DMS 273 treated with DMSO at 0.1 percent for 48 hours (cell line): ENCODE data around the gene MAGEA8.
"Not testable (repeated sequence)": the region's sequence is repeated elsewhere in the genome, so short reads cannot be mapped to it uniquely, and the experiment has no call there.

Experiments used
- DNase-seq: peaks from one replicate; lab custom pipeline; 2025; lab: John Stamatoyannopoulos, UW

MAGEA8 gene, protein sequence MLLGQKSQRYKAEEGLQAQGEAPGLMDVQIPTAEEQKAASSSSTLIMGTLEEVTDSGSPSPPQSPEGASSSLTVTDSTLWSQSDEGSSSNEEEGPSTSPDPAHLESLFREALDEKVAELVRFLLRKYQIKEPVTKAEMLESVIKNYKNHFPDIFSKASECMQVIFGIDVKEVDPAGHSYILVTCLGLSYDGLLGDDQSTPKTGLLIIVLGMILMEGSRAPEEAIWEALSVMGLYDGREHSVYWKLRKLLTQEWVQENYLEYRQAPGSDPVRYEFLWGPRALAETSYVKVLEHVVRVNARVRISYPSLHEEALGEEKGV

DNA sequence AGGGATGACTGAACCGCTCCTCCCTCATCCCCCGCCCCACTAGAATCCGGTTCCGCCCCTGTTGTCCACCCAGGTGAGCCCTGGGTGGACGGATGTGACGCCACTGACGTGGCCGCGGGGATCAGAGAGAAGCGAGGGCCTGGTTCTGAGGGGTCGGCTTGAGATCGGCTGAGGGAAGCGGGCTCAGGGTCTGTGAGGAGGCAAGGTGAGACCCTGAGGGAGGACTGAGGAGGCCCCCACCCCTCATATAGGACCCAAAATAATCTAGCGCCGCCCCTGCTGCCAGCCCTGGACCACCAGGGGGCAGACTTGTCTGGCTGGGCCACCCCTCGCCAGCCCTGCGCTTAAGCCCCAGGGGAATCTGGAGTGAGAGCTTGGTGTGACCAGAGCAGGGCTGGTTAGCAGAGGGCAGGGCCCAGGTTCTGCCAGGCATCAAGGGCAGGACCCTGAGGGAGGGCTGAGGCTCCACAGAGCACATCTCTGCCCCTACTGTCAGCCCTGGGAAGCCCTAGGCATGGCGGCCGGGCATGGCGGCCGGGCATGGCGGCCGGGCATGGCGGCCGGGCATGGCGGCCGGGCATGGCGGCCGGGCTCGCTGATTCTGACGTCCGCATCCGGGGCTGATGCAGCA is at the start of gene MAGEA8:
Gene MAGEA8, plus strand, starts transcription at position 103 of the 631 bp plus-strand sequence. CDS start 3,090 bp downstream, outside the sequence.
- no peak for DNase-seq

DNA sequence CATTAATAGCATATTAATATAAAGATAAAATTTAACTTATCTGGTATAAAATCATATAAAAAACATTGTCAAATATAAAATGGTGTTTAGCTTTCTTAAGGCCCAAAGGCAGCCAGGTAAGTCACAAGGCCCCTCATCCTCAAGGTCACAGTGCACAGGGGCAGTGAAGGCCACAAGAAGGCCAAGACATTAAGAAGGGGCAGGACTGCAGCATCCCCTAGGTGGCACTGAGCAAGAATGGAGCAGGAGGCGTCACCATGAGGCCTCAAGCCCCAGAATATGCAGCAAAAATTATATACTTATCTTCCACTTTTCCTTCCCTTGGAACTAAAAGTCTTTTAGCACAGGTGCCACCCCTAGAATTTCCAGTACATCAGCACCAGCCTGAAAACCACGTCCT is 49.5 kb upstream of the MAGEA8 start:
- DNase-seq: no peak

DNA sequence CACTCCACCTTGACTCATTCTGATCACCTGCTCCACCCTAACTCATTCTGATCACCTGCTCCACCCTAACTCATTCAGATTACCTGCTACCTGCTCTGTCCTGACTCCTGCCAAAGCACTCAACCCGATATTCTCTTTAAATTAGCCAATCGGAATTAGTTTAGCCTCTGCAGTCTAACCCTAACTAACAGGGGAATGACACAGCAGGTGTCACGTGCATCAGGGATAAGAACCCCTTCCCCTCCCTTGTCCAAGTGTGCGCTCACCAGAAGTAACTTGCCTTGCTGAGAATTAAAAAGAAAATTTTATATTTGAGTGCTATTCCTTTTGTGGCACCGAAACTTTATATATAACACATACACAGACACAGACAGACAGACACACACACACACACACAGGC is 44.3 kb upstream of the MAGEA8 start:
- not testable (repeated sequence) for DNase-seq

DNA sequence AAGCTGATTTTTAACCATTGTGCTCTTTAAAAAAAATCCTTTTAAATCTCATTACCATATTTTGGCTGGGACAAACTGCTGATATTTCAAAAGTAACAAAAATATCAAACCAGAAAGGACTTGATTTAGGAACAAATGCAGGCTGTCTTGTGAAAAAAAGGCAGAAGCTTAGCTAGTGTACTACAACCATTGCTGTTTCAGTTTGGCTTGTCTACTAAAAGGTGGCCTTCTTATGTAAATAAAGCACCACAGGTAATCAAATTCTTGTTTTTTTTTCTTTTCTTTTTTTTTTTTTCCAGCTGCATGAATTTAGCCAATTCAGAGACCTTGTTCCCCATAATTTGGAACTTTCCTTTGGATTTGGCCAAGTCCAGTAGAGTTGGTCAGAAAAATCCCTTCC is 43.8 kb upstream of the MAGEA8 start:
- DNase-seq: no peak

DNA sequence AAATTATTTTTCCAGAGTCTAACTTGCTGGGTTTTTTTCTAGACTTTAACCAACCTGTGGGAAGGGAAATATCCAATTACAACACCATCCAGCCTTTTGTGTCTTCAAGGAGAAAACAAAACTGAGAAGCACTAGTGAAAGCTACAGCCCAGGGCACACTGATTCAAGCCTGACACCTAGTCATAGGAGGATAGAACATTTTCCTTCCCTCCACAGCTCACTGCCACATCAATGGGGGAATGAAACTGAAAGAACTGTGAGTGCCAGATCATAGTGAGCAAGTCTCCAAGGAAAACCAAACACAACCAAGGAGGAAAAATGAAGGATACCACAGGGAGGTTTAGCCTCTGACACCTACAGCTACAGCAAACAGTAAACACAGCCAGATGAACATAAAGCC is 43.3 kb upstream of the MAGEA8 start:
- no peak for DNase-seq

DNA sequence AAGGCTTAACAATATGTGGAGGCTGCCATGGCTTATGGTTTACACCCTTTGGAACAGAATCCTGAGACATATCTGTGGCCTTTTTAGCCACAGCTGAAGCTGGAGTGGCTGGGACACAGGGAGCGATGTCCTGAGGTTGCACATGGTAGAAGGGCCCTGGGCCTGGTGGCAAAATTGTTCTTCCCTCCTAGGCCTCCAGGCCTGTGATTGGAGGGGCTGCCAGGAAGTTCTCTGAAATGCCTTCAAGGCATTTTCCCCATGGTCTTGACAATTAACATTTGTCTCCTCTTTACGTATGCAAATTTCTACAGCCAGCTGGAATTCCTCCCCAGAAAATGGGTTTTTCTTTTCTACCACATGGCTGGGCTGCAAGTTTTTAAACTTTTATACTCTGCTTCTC is 39.1 kb upstream of the MAGEA8 start:
- DNase-seq: no peak

DNA sequence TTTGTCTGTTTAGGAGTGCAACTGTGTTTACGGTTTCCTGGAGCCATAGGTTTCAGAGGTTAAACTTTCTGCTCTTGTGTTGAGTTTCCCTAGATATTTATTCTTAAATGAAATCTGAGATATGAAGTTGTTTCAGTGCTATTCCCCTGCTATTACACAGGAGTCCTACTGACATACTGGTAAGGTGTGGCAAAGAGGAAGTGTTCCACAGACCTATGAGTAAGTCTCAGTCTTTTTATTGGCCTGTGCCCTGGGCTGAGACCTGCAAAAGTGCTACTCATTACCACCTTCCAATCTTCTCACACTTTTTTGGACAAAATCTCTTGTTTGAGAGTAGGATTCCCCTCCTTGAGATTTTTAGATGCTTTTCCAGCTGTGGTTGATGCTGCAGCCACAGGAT is 35.6 kb upstream of the MAGEA8 start:
- no peak for DNase-seq

DNA sequence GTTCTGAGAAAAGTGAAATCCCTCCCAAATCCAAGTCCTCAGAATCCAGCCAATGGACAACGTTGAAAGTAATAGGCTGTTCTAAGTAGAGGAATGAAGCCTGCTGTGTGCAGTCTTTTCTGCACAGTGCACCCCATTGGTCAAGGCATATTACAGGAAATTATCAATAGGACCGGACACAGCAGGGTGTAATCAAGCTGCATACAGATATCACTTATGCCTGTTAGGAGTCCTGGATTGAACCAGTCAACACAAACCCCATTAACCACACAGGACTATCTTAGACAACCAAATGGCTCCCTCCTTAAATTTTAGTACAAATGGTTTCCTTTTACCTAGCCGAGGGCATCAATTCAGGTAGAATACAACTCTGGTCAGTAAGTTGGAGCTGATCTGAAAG is 34.2 kb upstream of the MAGEA8 start:
- DNase-seq: no peak

DNA sequence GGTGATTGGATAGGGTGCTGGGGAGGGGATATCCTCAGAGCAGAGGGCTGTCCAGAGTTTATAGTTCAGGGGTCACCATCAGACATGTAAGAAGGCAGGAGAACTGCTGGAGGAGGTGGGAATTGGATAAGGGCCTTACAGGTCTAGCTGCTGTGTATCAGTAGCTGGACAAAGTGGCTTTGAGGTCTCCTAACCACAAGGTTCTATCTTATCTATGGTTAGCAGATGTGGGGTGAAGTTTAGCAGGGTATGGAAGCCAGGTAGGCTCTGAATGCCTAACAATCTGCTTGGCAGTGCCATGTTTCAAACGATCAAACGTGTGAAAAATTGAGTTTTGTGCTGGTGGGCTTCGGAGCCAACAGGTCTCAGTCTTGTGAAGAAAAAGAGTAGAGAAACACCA is 32.1 kb upstream of the MAGEA8 start:
- no peak for DNase-seq

DNA sequence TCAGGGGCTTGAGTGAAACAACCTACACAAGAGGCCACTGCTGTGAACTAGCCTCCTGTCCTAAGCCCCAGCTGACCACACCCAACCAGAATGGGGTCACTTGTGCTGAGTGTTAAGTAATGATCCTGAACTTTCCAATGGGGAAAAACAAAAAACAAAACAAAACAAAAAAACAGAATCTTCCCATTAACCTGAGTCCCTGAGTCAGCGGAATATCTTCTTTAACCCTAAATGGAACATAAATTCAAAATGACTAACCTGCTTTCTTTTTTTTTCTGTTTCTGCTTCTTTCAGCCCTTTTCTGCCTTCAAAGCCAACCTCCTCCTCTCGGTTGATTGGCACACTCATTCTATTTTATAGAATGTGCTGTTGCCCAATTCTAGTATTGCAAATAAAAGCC is 31.2 kb upstream of the MAGEA8 start:
- DNase-seq: no peak

DNA sequence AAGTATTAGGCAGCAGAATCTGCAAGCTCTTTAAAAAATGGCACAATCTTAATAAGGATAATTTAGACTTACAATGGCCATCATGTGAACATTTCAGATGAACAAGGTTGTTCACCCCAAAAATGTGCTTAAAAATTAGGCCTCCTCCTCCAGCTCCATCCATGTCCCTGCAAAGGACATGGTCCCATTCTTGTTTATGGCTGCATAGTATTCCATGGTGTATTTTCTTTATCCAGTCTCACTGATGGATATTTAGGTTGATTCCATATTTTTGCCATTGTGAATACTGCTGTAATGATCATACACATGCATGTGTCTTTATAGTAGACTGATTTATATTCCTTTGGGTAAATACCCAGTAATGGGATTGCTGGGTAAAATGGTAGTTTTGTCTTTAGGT is 29.1 kb upstream of the MAGEA8 start:
- DNase-seq: no peak

DNA sequence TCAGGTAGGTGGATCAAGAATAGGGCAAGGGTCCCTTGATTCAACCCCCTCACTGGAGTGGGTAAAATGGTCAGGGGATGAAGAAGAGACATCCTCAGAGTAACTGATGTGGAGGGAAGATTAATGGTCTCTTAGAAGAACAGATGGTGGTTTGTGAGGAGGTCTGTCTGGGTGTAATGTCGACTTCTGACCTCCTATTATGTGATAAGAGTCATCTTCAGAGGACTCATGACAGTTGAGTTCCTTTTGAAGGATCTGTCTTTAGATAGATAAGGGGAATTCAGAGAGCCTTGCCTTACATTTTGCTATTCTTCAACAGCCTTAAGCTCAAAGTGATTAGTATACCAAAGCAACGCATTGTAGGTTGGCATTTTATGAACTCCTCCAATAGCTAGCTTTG is 27.1 kb upstream of the MAGEA8 start:
- no peak for DNase-seq

DNA sequence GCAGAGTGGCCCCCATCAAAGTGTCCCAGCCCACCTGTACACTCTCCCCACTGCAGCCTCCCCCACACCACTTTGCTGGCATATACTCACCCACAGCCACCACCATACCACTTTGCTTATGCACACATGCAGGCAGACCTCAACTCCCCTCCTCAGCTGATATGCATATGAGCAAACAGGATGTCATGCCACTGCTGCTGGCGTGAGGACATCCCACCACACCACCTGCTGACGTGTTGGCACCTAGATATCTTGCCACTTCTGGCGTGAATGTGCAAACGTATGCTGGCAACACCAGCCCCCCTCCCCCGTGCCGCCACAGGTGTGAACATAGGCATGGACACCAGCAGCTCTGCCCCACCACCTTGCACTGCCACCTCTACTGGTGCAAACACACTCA is 22.4 kb upstream of the MAGEA8 start:
- DNase-seq: no peak

DNA sequence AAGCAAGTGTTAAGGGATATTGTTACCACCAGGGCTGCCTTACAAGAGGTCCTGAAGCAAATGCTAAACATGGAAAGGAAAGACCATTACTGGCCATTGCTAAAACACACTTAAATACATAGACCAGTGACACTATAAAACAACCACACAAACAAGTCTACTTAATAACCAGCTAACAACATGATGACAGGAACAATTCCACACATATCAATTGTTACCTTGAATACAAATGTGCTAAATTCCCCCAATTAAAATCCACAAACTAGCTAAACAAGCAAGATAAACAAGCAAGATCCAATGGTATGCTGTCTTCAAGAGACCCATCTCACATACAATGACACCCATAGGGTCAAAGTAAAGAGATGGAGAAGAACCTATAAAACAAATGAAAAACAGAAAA is 20.5 kb upstream of the MAGEA8 start:
- DNase-seq: no peak

DNA sequence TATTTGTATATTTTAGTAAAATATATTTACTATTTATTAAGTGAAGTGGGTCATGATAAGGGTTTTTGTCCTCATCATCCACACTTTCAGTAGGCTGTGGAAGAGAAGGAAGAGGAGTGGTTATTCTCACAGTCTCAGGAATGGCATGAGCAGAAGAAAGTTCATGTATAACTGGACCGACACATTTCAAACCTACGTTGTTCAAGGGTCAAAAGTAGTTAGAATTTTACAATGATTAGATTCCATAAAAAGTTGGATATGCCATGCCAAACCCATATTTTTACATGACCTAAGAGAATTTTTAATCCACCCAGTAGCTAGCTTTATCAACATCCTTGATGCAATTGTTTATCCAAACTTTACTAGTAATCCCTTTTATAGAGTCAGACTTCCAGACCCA is 15.6 kb upstream of the MAGEA8 start:
- DNase-seq: no peak

DNA sequence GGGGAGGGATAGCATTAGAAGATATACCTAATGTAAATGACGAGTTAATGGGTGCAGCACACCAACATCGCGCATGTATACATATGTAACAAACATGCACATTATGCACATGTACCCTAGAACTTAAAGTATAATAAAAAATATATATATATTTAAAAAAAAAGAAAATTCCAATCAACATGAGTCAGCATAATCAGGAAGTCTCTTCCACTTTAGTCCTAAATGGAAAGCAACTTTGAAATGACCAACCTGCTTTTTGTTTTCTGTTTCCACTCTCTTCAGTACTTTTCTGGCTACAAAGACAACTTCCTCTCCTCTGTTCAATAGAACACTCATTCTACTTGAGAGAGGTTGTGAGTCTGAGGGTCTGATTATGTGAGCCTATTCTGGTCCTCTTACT is 13.5 kb upstream of the MAGEA8 start:
- no peak for DNase-seq

DNA sequence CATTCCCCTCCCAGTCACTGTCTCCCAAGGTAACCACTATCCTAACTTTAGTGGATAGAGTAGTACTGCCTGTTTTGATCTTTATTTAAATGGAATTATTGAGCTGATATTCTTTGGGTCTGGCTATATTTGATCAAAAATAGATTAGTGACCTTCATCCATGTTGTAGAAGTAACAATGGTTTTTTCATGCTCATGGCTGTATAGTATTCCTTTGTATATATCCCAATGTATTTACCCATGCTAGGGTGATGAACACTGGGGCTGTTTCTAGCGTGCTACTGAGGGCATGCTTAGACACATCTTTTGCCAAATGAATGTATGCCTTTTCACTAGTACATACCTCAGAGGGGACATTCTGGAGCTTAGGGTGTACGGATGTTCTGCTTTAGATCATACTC is 10.1 kb upstream of the MAGEA8 start:
- no peak for DNase-seq

DNA sequence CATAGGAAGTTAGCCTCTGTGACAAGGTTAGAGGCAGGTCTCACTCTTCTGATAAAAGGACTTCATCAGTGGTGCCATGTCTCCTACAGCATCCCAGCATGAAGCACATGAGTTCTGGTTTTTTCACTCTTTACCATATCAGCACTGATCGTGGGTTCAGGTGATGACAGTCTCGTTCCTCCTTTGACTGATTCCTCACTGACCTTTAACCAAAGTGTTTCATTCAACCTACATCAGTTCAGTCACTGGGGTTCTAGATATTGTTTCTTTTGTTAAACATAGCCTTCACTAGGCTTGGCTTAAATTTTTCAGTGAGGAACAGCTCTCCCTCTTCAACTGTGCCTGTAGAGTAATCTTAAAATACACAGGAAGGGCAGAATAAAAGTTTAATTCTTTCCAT is 9.6 kb upstream of the MAGEA8 start:
- DNase-seq: no peak

DNA sequence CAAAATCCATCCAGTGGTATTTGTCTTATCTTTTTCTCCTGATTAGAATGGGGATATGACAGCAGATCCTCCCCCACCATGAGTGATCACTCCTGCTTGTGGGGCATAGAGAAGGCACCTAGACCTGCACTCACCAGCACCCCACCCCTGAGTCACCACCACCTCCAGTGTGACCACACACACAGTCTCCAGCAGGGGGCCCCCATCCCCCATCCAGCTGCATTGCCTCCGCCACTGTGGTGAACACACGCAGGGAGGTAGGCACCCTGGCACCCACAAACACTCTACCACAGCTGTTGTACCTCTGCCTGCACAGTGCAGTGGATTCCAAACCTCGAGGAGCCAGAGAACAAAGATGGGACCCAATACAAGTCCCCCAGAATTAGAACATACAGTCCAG is 9.0 kb upstream of the MAGEA8 start:
- no peak for DNase-seq

DNA sequence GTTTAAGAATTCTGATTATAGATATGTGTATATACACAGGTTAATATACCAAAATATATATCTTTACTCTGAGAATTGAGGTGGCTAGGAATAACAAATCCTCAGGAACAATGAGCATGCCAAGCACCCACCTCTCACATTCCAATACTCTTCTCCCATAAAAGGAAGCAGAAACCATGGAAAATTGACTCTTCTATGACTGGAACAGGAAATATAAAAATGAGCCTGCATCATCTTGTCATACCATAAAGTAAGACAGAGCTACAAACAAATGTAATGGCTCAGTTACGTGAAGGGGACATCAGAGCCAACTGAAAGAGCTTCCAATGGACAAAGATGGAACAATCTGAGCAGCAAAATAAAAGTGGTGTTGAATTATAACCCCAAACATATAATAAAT is 3.8 kb upstream of the MAGEA8 start:
- no peak for DNase-seq

DNA sequence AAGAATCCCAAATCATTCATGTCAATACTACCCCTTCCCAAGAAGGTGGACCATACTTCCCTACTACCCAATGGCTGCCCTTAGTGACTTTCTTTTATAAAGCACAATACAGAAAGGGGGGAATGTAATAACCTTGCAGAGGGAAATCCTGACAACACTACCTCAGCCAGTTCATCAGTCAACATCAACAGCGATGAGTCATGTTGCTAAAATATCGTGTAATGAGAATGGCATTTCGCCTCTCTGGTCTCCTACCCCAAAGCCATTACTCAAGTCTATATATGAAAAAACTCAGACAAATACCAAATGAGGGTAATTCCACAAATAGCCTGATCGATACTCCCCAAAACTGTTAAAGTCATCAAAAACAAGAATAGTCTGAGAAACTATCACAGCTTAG is 3.3 kb upstream of the MAGEA8 start:
- no peak for DNase-seq

DNA sequence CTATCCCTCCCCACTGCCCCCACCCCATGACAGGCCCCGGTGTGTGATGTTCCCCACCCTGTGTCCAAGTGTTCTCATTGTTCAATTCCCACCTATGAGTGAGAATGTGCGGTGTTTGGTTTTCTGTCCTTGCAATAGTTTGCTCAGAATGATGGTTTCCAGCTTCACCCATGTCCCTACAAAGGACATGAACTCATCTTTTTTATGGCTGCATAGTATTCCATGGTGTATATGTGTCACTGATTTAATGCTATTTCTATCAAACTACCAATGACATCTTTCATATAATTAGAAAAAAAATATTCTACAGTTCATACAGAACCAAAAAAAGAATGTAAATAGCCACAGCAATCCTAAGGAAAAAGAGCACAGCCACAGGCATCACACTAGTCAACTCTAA is 9.8 kb downstream of the MAGEA8 start:
- not testable (repeated sequence) for DNase-seq

DNA sequence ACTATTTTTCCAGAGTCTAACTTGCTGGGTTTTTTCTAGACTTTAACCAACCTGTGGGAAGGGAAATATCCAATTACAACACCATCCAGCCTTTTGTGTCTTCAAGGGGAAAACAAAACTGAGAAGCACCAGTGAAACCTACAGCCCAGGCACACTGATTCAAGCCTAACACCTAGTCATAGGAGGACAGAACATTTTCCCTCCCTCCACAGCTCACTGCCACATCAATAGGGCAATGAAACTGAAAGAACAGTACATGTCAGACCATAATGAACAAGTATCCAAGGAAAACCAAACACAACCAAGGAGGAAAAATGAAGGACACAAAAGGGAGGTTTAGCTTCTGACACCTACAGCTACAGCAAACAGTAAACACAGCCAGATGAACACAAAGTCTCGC is 17.6 kb downstream of the MAGEA8 start:
- no peak for DNase-seq
